HG03135 (cell line): ENCODE measurements around the gene SLX4IP.
A peak's percentile ranks its signal among the peaks of the same experiment; 100 is the strongest.

Experiments
- ATAC-seq: cut with Tn5 transposase; IDR thresholded peaks from one replicate; pipeline ENCODE4 v1.9.1; 2021; ENCODE audit warnings: mild to moderate bottlenecking, moderate library complexity; ENCODE audit not compliant: unreplicated experiment

Gene SLX4IP

DNA sequence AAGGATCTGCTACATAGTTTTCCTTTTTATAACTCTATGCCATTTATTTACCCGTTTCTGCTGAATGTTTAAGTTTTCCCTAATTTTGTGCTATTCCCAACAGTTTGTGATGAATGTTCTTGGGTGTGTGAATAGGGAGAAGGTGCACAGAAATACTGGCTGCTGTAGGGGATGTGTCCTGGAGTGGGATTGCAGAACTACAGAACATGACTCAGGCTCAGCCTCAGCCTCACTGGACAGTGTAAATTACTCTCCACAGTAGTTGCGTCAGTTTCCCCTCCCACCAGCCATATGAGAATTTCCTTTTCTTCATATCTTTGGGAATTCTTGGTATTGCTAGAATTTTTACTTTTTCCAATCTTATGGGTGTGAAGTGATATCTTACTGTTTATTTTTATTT, 57.0 kb downstream of the SLX4IP start:
- no peak for ATAC-seq

DNA sequence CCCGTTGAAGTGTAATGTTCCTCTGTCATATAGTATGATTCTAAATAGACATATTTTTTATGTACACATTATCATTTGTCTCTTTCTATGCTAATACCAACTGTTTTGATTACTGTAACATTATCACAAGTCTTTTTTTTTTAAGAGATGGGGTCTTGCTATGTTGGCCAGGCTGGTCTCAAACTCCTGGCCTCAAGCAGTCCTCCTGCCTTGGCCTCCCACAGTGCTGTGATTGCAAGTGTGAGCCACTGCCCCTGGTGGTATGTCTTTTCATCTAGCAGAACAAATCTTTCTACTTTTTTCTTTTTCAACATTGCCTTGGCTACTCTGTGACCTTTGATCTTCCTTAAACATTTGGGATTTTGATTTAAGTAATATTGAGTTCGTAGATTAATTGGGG, 57.7 kb downstream of the SLX4IP start:
- ATAC-seq: no peak

DNA sequence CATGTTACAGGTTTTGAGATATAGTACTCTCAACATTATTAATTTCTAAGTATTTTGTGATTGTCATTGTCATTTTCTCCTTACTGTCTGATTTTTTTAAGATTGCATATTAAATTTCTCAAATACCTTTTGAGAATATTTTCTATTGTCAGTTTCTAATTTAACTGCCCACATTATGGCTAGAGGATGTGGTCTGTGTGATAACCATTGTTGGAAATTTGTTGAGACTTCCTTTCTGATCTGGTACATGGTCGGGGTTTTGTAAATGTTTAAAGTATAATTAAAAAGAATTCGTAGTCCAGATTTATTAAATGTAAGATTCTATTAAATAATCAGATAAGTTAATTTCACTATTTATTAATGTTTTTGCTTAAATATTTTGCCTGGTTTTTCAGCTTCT, 60.1 kb downstream of the SLX4IP start:
- ATAC-seq: no peak

DNA sequence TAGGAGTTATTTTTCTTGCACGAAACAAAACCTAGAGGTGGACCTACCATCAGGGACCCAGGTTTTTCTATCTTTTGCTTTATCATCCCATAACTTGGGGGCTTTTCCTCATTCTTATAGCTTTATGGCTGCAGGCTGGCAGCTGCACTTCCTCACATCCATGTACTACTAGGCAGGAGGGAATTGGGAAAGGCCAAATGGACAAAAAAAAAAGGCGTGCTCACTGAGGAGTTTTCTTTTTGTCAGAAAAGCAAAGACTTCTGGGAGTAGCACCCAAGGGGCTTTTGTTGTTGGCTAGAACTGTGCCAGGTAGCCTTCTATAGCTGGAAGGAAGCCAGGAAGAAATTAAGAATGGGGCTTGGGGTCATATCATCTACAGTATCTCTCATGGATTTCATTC, 61.4 kb downstream of the SLX4IP start:
- ATAC-seq: no peak

DNA sequence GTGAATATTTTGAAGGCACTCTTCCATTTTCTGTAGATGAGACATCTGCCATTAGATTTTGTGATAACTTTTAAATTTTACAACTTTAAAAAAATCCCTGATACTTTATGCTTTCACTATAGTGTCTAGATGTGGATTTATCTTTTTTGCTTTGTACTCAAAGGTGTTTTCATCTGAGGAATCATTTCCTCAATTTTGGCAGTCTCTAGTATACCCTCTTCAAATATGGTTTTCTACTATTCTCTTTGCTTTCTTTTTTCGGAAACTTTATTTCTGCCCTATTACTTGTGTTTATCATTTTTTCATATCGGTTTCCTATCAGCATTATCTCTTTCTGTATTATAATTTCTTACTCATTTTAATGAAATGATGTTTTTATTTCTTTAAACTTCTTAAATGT, 62.2 kb downstream of the SLX4IP start:
- no peak for ATAC-seq

DNA sequence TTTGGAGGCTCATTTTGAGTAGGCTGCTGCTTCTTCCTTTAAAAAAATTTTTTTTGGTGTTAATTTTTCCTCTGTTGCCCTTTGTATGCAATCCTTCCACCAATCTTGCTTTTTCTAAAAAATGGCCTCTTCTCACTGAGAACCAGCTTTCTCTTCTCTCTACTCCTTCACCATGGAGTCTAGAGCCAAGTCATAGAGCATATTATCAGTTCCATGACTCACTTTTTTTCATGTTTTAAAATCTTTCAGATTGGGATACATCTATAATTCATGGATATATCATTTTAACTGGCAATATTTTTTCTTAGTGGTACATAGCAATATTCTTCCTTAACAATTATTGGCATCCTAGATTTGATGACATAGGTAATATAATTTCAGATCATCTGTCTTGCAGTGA, 62.7 kb downstream of the SLX4IP start:
- no peak for ATAC-seq

DNA sequence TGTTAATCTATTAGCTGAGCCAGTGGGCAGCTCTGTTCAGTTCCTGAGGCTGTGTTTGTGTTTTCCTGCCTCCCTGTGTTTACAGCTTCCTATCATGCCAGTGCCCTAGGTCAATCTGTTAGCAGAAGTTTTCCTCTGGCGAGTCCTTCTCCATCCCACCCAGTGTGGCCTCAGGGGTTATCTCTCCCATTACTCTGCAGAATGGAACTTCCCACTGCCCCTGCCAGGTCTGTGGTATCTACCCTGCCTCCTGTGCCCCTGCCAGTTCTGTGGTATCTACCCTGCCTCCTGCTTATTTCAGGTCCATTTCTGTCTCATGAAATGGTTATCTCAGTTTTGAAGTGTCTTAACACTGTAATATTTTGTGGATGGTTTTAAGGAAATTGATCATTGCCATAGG, 63.1 kb downstream of the SLX4IP start:
- no peak for ATAC-seq

DNA sequence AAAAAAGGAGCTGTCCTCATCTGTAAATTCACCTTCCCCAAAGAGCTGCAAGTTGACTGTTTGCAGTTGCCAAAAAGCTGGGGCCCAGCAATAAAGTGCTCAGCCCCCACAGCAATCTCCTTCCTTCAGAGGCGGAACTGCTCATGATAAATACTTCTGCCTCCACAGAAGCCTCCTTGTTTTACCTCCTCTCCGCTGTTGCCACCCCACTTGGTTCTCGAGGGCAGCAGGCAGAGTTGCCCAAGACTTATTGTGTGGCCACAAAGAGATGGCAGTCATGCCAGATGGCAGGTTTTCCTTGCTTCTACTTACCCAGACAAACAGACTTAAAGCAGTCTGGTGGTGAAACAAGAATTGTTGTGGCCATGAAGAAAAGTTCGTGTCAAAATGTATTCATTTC, 66.3 kb downstream of the SLX4IP start:
- no peak for ATAC-seq

DNA sequence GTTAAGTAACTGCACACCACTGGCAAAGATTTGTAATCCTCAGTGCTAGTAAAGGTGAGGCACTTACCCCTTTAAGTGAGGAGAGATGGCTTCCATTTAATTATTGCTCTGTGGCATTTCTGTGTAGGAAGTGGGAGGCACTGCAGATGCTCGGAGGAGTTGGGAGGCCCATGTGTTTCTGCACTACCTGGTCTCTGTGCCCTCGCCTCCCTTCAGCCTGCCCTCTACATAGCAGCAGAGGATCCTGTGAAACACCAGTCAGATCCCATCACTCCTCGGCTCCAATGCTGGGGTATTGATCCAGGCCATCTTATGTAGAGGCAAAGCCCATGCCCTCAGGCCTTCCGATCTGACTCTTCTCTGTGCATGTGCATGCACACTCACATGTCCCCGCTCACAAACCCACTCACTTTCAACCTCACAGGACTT, 67.0 kb downstream of the SLX4IP start:
- ATAC-seq: no peak

DNA sequence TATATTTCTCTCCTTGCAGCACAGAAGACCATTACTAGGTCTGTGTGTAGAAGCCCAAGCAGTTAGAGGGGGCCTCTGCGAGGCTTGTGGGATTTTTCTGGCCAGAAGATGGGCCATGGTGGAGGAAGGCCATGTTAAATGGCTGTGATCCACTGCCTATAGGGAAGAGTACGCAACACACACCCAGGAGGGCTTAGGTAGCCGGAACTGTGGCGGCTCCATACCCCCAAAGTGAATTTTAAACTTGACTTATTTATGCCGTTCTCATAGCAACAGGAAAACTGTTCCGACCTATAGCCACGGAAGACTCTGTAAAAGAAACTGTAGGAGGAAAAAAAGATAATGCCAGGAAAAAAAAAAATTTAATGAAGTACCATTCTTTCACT, 69.5 kb downstream of the SLX4IP start:
- ATAC-seq: no peak

DNA sequence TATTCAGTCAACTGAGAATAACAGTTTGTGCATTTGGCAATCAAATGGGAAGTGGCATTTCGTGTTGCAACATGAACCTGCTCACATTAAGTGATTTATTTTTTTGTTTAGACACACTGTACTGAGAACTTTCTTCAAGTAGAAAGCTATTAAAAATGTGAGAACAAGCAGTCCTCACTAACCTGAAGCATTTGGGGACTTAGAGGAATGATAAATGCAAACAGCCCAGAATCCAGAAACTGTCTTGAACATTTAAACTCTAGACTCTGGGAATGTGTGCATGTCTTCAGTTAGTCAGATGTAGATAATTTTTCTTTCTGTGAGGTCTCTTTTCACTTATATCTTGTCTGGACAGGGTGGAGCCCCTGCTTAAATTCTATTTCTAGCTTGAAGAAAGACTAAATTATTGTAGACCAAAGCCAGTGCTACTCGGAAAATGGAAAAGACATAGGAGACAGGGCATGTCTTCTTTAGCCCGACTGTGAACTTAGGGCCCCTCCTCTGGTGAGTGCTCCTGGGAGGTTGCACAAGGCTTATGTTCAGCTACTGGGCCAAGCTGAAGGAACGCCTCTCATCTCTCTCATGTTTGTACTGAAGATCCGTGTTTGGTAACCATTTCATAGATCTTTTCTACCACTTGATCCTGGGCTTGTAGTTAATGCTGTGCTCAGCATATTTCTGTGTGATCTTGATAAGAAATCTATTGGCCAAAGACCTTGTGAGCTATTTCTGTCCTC, 70.1 kb downstream of the SLX4IP start:
- ATAC-seq: no peak

DNA sequence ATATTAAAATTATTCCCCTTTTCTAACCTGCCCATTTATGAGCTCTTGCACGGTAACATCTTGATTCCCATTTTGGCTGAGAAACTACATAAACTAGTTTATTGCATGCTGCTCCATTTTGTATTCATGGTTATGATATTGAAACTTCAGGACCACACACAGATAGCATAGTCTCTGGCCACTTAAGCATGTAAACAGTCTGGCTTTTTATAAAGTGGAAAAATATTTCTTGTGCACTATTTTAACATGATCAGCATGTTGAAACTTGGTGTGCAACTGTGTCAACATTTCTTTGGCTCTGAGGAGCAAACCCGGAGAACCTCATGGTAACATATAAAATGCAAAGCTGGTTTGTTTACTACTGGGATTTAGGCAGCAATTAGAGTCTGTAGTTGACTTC, 70.7 kb downstream of the SLX4IP start:
- no peak for ATAC-seq

DNA sequence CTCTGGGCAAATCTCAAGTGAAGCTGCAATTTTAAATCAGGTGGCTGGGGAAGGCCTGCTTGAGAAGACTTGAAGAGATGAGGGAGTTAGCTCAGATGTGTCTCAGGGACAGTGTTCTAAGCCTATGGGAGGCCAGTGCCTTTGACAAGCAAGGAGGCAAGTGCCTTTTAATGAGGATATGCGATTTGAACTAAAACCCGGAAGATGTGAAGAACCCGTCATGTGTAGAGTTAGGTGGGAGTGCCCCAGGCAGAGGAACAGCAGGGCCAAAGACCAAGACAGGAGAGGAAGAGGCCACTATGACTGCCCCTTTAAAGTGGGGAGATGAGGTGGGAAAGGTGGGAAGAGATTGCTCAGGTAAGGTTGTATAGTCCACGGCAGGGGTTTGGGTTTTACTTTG, 71.9 kb downstream of the SLX4IP start:
- no peak for ATAC-seq

DNA sequence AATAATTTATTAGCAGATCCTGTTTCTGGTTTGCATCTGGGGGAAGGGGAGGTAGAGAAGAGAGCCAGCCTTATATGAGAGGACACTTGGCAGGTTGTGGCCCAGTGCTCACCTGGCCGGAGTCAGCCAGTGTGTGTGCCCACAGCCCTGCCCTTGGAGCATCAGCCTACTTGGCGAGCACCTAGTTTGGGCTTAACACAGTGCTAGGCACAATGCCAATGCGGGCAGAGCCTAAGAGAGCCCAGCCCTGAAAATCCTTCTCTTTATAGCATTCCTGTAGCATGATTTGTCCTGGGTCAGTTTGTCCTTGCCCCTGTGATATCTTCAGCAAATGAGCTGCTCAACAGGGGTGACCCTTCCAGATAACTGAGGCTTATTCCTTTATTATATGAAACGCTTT, 73.0 kb downstream of the SLX4IP start:
- ATAC-seq: no peak

DNA sequence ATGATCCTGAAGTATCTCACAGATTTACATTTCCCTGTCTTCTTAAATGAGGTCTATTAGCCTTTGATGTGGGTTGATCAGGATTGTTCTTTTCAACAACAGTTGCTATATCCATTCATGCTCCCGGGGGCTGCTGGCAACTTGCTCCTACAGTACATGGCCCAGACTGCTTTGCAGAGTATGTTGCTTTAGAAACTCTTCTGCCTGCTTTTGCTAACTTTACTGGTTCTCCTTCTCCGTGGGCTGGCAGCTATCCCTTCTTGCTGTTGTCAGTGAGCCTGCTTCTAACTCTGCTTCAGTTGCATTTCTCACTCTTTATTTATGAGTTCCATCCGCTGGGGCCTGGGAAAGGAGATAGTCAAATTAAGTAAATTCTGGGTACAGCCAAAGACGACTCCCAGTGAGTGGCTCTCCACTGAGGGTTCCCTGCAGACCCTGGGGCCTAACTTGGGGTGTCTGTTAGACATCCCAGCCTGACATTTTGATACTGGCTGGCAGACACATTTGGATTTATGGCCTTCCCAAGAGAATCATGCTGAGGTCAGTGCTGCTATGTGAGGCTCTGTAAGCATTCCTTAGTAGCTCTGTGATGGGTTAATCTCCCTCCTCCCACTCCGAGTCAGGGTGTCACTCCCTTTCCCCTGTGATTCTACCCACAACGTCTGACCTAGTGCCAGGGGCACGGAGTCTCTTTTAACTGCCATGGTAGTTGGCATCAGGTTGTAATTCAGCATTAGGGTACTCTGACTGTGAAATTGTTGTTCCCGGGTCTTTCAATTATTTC, 73.6 kb downstream of the SLX4IP start:
- no peak for ATAC-seq

DNA sequence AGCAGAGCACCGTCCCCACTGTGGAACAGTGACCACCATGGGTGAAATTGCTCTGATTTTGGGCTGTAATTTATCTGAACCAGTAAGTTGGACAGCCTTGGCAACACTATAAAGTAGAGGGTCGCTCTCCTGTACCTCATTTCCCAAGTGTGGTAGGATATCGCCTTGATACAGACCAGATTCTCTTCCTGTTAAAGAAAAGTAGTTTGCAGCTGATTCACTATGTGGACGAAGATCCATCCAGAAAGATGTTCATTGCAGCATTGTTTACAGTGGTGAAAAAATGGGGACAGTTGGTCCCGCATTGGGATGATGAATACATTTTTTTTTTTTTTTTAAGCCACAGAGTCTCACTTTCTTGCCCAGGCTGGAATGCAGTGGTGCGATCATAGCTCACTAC, 74.3 kb downstream of the SLX4IP start:
- no peak for ATAC-seq

DNA sequence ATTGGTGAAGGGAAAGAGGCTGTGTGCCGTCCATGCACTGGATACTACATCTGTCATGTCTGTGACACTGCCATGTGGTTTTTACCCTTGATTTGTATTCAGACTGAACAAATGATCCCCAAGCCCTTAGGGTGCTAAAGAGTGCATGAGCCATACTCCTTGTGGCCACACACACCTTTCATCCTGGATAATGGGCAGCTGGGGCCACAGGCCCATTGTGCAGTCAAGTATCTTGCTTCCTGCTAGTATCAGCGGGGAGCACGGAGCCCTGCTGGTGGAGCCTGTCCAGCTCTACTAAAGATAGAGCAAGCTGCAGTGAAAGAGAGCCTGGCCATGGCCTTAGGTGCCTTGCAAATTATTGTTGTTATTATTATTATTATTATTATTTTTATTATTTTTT, 75.1 kb downstream of the SLX4IP start:
- ATAC-seq: no peak

DNA sequence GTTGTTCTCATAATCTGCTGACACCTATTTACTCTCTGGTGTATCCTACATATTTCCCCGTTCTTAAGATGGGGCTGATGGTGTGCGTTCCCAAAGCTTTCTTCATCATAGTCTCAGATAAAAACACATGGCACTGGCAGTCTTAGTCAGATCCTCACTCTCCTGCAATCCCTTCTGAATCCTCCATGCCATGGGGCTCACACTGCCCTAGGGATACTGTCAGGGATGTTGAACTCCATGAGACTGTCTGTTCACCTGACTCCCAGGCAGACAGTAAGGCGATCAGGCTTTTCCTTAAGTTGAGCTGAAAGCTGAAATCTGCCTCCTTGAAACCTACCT, 76.0 kb downstream of the SLX4IP start:
- ATAC-seq: peak; percentile 4

DNA sequence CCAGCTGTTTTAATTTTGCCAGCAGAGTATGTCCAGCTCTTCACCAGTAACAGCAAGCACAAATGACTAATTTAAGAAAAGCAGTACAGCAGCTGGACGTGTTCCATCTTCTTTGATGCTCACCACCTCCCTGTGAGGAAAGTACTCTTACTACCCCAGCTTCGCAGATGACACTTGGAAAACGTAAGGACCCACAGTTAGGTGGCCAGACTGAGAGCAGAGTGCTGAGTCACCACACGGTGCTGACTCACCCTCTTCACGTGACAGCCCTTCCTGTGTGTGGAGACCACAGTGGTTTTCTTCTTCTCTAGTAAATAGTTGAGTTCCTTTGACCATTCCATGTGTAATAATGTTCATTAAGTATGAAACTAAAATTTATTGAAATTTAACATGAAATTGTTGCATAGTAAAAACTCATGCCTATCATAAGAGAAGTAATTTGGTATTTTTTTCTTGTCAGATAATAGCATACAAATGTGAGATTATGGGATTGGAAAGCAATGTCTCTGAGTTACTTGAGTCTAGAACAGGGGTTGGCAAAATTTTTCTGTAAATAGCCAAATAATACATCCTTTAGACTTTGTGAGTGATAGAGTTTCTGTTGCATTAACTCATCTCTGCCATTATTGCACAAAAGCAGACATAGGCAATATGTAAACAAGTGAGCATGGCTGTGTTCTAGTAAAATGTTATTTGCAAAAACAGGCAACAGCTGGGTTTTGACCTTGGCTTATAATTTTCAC, 76.6 kb downstream of the SLX4IP start:
- peak; percentile 92 for ATAC-seq

DNA sequence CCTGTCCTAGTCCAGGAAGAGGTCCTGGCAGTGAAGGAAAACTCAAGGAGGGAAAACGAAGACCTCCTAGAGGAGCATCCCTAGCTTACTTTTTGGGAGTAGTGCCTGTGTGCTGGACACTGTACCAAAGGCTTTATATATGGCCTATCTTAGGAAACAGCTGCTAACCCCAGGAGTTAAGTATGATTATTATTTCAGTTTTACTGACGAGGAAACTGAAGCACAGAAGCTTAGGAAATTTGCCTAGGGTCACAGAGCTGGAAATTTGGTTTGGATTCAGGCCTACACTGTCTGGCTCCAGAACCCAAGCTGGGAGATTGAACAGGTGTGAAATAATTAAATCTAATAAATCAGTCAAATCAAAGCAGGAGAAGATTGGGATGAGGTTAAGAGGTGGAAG, 78.0 kb downstream of the SLX4IP start:
- no peak for ATAC-seq

DNA sequence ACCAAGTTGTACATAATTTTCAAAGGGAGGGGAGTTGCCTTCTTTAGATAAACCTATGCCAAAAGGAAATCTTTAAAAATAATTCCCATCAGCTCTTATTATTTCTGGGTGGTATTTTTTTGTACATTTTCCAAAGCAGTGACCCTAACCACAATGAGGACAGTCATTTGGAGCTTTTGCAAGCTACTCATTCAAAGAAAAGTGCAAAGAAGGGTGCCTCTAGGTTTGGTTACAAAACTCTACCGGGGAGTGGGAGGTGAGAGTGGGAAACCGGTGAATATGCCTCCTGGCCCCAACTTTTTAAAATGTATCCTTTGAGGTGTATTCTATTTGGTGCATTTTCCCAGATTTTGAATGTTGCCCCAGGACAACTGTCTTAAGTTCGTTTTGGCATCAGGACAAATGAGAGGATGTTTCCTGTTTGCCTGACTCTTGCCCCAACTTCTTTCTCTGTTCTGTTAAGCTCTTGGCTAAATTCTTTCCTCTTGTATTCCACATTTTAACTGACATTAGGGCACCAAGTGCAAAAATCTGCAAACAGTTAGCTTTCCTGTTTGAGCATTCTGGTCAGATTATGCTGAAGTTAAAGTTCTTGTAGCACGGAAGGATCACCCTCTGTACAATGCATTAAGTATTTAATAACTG, 78.9 kb downstream of the SLX4IP start:
- no peak for ATAC-seq

DNA sequence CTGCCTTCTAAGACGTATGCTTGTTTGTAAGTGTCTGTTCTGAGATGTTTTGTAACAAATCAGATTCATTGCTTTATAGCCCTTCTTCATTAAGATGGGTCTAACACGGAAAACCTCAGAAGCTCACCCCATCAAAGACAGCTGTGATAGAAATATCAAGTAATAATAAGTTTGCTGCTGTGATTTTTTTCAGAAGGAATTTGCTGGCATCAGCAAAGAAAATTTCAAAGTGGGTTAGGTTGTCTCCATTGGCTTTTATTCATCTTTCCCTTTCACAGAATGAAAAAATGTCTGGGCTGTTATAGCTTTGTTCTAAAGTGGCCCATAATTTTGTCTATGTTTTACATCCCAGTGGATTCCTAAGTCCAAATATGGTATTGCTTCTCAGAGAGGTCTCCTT, 81.4 kb downstream of the SLX4IP start:
- no peak for ATAC-seq
